ENCODE data around the gene FAM111A. TPM values are rescaled to one million over a fixed set of nuclear protein-coding genes. Genes with fewer than 3 reads are reported as not detected.

Gene FAM111A
- total and polyA plus RNA-seq, 10 of the 15 experiments (the other 5 are each of a cell fraction or from before 2014, with no cell fraction given): 26.6 to 95.0 (median 67.5) TPM

- TF ChIP-seq ZBTB33 (IDR thresholded peaks at IDR 0.05) (no peak), POU2F2 (IDR thresholded peaks at IDR 0.05; ENCODE audit: borderline replicate concordance, low read depth, low read length) (no peak), BHLHE40 (IDR thresholded peaks at IDR 0.05; ENCODE audit: borderline replicate concordance in 1 of 2, low read depth in 2 of 2, low read length in 1 of 2) (no peak), CUX1 (IDR thresholded peaks at IDR 0.05; ENCODE audit: insufficient replicate concordance, low read depth, low read length) (no peak), PML (IDR thresholded peaks at IDR 0.05; ENCODE audit: low read length) (no peak), IRF3 (IDR thresholded peaks at IDR 0.05) (no peak), ZSCAN29 (IDR thresholded peaks at IDR 0.05) (no peak)
Observed at GRCh38 chr11:59141191-59141590, 1.5 kb upstream of the FAM111A start (continued).

Measured in GM12878 (cell line).